Mesenteric fat pad (tissue), 1 donor: Measurements from ENCODE around the gene KIAA0586. TPM values are rescaled to one million over a fixed set of nuclear protein-coding genes. Genes with fewer than 3 reads are reported as not detected.

Source experiments
- DNase-seq: peaks from one replicate; pipeline ENCODE4 v3.0.0-alpha.2; 2020; ENCODE audit warnings: low spot score
- total RNA-seq: library from RNA; stranded (reverse); fragmentation: NEBNext Ultra II Directional; extraction: Animal tissue kit (Norgen Biotek cat#: 25700); gene quantifications from one replicate; pipeline ENCODE4 v1.2.1, GENCODE V29; 2021
- donor health status: DM: yes; HTN: yes; CAD: no.

KIAA0586 gene
- total RNA-seq, 1 donor from 2014 or later, result 13.3 TPM

- DNase-seq, result no peak
Measured at GRCh38 chr14:58593977-58594376, 166.5 kb downstream of the KIAA0586 start.

GRCh38 chr14:58597041-58597440 lies 169.5 kb downstream of the KIAA0586 start:
- DNase-seq, result no peak

GRCh38 chr14:58598028-58598803 lies 170.7 kb downstream of the KIAA0586 start:
- DNase-seq, result no peak

GRCh38 chr14:58598804-58599525 lies 171.4 kb downstream of the KIAA0586 start:
- DNase-seq, result no peak

GRCh38 chr14:58599707-58600106 lies 172.2 kb downstream of the KIAA0586 start:
- DNase-seq, result no peak

Other genes starting within 250 kb of the KIAA0586 start
- 60.0 TPM for gene ACTR10, start 227.6 kb upstream of the KIAA0586 start, total RNA-seq
- gene PSMA3, start 182.9 kb upstream of the KIAA0586 start, total RNA-seq, result 165 TPM
- gene ARID4A, start 129.2 kb upstream of the KIAA0586 start, total RNA-seq, result 28.6 TPM
- not detected for gene TOMM20L, start 31.8 kb upstream of the KIAA0586 start, total RNA-seq
- gene TIMM9, start 188 bp upstream of the KIAA0586 start, total RNA-seq, result 41.8 TPM
- gene DACT1, start 210.2 kb downstream of the KIAA0586 start, total RNA-seq, result 3.7 TPM